Erythroblast (primary cell): ENCODE data around the gene FAM20C.
"Not testable (repeated sequence)": the region's sequence is repeated elsewhere in the genome, so short reads cannot be mapped to it uniquely, and the experiment has no call there.

ENCODE experiments used
- DNase-seq, 2 experiments: peaks; one replicate each; lab custom pipeline; 2025; lab: John Stamatoyannopoulos, UW
- GATA1 ChIP-seq: IDR thresholded peaks from 2 replicates; pipeline ENCODE4 v1.6.1; 2011; ENCODE audit warnings: low read depth, mild to moderate bottlenecking, control low read depth, low read length, moderate library complexity
- POLR2A ChIP-seq: IDR thresholded peaks from 2 replicates; pipeline ENCODE4 v1.6.1; 2011; ENCODE audit warnings: mild to moderate bottlenecking, low read length

Gene FAM20C

DNA sequence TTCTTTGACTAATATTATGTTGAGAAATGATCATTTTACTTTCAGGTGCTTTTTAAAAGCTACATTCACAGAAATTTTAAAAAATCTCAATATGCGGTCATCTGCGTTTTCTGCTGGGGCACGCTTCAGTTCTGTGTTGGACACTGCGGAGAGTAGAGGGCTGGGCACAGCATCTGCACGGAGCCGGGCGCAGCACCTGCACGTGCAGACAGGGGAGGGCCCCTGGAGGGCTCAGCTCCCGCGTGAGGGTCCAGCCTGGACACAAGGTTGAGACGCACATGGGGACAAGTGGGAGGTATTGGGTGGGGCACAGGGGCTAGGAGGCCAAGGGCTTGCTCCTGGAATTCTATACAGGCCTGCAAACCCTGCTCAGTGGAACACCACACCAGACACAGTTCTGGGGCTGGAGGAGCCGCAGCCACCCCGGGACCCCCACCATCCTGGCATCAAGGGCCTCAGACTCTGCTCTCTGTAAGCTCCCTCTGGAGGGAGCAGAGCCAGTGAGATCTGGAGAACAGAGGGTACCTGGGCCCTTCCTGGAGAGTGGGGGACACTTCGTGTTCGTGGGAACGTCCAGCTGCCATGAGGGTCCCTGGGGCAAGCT is 20.4 kb upstream of the FAM20C start:
- no peak for DNase-seq
- TF ChIP-seq GATA1 (no peak), POLR2A (no peak)

DNA sequence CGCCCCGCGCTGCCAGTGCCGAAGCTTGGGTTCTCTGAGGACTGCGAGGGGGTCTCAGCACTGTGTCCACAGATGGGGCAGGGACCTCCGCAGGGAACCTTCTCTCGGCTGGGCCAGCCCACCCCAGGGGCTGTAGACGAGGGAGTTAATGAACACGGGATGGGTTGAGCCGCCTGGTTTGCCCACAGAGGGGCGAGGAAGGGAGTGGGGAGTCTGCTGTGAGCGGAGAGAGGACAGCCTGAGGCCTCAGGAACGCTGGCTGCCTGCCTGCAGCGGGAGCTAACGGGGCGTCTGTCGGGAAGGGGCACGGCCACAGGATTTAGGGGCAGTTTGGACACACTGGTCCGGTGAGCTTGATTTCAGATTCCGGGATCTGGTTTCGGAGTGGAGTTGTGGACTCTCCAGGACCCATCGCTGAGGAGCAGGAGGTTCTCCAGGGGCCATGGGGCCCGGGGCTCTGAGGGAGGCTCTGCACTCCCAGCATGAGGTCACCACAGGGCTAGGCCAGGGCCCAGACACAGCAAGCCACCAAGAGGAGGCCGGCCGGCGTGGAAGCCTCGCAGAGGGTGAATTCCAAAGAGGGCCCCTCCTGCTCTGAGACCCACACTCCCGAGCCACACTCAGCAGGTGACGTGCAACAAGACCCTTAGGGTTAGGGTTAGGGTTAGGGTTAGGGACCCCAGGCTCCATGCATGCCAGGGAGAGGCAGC is 19.0 kb upstream of the FAM20C start:
- no peak for TF ChIP-seq POLR2A
- no peak for TF ChIP-seq GATA1
- DNase-seq = no peak

DNA sequence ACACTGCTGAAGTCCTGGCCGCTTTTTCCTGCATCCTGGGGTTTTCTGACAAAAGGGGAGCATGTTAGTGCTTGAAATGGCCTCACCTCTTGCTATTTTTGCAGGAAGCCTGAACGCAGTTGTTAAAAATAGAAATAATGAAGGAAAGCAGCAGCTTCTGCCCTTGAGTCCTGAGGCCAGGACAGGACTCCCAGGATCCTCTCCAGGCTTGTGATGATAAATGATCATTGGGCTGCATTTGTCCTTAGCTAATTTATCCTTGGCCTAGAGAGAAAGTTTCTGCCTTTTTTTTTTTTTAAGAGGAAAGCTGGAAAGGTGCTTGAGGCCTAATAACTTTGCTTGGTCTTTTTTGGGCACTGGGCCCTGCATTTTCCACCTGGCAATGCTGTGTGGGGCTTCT is 17.7 kb upstream of the FAM20C start:
- TF ChIP-seq POLR2A (no peak), GATA1 (no peak)
- no peak for DNase-seq

DNA sequence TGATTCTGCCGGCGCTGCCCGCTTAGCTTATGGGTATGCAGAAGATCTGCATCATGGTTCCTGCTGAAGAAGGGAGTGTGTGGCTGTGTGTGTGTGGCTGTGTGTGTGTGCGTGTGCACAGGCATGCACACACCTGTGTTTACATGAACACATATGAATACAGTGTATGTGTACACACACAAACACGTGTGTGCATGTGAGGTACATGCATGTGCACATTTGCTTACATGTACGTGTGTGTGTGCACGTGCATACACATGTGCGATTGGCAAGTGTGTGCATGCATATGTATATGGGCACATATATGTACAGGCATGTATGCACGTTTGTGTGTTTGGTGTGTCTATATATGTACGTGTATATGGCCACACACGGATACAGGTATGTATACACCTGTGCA is 16.4 kb upstream of the FAM20C start:
- DNase-seq = no peak
- no peak for TF ChIP-seq GATA1
- no peak for TF ChIP-seq POLR2A

DNA sequence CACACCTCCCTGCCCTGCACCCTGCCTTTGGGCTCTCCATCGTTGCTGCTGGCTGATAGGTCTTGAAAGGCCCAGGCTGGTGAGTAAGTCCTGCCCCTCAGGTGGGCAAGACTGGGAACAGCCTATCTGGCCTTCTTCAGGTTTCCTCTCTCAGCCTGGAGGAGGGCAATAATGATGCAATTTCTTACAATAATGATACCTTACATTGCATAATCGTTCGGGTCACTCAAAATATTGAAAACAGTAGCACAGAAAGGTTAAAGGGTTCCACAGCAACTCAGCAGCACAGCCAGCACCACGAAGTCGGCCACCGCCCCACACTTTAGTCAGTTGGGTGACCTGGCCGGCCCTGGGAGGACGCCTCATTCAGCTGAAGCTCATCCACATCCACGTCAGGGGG is 16.0 kb upstream of the FAM20C start:
- no peak for DNase-seq
- TF ChIP-seq GATA1 (no peak), POLR2A (no peak)

DNA sequence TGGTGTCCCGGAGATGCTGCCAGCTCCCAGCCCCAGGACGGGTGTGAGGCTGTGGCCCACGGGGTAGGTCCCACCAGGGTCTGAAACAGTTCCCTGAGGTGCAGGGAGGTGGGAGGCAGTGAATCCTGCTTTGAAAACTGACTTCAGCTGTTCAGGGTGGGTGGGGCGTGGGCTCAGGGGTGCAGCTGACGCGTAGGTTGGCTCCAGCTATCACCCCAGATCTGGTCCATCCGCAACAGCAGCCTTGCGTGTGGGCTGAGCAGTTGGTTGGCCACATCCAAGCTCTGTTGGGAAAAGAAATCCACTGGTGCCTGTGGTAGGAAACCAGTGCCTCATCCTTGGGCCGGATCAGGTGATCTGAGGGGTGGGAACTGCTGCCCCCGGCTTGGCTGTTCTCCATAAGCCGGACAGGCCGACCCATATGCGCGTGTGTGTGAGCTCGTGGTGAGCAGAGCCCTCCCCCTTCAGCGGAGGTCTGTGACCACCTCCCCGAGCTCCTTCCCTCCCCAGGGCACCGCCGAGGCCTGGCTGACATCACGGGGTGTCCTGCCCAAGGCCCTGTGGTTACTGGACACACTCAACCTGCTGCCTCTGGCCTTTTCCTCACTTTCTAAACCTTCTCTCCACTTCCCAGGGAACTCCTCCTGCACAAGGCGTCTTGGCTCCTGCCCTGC is 15.4 kb upstream of the FAM20C start:
- no peak for DNase-seq
- TF ChIP-seq POLR2A (no peak), GATA1 (no peak)

DNA sequence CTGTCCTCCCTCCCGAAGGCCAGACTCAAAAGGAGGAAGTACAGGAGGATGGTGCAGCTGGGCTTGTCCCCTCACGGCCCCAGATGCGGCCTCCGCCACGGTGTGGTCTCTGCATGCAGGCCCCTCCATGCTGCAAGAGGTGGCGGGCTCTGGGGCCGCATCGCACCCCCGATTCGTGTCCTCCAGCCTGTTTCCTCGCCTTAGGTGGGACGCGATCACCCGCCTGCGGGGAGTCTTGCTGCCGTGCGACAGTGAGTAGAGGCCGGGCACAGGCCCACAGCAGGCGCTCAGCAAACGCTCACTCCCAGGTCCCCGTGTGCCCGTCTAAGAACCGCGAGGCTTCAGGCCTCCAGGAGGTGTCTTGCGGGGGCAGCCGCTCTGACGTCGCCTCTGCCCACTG is 13.9 kb upstream of the FAM20C start:
- no peak for DNase-seq
- no peak for TF ChIP-seq GATA1

DNA sequence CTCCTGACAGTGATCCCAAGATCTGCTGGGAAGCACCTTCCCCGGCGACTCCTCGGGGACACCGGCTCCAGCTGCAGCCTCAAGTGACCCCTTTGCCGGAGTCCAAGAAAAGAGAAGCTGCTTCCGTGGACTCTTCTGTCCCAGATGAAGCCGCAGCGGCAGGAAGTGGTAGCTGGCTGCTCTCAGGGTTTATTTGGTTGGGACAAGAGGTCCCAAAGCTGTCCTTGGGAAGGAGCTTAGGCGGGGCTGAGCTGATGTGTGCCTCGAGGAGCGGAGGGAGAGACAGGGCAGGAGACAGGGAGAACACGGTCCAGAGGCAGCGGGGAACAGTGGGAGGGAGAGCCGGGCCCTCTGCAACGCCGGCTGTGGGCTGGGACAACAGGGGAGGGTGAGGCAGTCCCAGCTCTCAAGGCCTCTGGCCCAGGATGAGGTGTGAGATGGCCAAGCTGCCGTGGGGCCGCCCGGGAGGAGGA is 13.1 kb upstream of the FAM20C start:
- DNase-seq = no peak
- TF ChIP-seq POLR2A (no peak), GATA1 (no peak)

DNA sequence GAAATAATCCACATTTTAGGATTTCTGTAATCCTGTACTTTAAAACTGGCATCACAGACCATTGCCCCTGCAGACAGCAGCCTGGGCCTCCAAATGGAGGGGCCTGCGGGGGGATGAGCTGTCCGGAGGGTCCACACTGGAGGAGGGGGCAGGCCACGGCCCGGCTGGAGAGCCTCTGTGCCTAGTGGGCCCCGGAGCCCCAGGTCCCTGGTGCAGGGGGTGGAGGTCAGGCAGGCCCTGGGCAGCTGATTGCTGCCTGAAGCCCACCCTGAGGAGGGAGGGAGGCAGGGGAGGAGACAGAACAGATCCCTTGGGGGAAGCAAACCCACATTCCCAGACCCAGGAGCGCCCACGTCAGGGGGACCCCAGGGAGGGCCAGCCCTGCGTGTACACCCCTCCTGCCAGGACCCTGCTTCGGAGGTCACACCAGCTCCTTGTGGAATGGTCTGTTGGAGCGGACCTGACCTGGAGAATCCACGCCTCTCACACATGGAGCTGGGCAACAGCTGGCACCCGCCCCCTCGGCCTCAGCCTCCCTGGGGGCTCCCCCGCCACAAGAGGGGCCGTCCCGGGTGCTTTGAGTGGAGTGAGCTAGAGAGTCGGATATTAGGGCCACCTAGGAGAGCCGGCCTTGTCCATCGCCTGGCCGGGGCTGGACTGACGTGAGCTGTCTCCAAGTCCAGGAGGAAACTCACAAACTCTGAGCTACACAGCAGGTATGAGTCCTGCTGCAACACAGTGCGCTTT is 12.2 kb upstream of the FAM20C start:
- DNase-seq = no peak
- TF ChIP-seq GATA1 (no peak), POLR2A (no peak)

DNA sequence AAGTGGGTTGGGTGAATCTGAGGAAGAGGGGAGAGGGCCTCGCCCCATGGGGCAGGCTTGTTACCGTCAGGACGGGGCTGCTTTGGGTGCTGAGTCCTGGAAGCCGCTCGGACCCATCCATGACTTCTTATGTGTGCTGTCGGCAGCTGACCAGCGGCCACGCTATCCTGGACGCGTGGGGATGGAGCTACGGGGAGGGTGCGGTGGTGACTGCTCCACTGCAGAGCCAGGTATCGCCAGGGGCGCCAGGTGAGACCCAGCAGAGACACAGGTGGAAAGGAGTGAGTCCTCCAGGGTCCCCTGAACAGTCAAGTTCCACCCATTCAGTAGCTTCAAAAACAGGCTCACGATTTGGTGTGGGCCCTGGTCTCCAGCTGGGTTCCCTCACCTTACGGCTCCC is 10.6 kb upstream of the FAM20C start:
- no peak for DNase-seq
- no peak for TF ChIP-seq GATA1
- TF ChIP-seq POLR2A = no peak

DNA sequence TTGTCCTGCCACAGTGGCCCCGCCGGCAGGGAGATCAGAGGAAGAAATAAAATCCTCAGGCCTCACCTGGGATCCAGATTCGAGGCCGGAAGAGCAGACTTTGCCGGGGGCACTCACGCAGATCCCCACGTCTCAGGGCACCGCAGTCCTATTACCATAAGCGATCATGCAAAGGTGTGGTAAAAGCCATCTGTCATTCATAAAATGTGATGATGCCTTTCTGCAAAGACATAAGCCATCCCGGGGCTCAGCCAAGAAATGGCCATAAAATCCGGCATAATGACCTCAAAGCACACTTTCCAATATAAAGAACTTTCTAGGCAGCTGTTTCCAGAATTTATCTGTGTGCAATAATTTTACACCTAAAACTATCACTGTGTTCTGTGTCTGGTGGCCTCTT is 9.9 kb upstream of the FAM20C start:
- not testable (repeated sequence) for DNase-seq

DNA sequence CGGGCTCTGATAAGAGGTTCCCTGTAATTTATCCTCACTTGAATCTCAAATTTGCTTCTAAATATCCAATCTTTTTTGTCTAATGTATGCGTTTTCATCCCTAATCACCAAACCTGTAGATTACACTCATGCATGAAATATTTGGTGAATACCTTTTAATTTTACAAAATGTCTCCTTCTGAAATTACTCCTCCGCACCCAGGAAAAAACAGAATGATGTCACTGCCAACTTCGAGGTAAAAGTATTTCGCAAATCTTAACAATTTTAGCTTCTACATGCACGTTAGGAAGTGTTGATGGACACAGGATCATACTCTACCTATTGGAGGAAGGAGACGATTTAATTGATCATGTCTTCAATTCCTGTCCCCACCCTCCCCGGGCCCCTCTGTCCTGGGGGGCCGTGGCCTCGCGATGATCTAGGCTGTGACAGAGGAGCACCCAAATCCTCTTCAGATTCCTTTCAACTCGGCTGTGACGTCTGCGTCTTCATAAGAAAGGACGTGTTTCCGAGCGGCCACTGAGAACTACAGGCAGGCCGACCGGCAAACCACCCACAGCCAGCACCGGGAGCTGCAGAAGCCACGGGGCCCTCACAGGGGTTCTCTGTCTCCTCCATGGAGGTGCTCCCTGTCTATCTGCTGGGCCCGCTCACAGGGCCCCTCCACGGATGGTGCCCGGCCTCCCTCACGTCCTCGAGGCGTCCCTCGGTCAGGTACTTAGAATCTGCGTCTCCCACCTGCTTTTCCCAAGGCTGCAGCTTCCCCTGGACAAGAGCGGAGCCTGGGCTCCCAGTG is 8.7 kb upstream of the FAM20C start:
- no peak for DNase-seq
- TF ChIP-seq GATA1 (no peak), POLR2A (no peak)
